ENCODE data around the gene HDAC4.

DNA sequence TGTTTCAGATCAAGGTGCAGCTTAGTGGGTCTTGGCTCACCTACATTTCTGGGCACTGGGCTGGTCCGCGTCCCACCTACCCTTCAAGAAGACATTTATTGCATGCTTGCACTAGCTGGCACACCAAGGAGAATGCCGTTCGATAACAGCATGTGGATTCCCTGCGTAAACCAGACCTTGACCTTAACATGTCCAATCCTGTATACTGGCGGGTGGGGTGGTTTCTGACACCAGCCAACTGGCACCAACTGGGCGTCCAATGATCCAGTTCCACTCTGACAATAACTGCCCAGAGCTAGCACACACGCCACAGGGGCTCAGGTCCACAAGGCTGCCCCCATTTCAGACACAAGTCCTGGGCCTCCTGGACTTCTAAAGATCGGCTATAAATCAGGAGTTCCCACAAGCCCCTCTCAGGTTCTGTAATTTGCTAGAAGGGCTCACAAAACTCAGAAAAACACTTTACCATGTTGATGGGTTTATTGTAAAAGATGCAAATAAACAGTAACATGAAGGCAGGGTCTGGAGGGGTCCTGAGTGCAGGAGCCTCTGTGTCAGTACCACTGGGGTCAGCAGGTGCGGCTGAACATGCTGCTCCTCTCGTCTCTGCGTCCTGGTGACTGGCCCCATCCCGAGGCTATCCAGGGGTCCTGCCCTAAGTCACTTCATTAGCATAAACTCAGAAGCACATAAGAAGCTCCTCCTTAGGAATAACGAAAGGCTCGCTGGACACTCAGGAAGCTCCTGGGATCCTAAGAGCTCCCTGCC lies 161.8 kb downstream of the HDAC4 start:
- TF ChIP-seq, protein P1, sequence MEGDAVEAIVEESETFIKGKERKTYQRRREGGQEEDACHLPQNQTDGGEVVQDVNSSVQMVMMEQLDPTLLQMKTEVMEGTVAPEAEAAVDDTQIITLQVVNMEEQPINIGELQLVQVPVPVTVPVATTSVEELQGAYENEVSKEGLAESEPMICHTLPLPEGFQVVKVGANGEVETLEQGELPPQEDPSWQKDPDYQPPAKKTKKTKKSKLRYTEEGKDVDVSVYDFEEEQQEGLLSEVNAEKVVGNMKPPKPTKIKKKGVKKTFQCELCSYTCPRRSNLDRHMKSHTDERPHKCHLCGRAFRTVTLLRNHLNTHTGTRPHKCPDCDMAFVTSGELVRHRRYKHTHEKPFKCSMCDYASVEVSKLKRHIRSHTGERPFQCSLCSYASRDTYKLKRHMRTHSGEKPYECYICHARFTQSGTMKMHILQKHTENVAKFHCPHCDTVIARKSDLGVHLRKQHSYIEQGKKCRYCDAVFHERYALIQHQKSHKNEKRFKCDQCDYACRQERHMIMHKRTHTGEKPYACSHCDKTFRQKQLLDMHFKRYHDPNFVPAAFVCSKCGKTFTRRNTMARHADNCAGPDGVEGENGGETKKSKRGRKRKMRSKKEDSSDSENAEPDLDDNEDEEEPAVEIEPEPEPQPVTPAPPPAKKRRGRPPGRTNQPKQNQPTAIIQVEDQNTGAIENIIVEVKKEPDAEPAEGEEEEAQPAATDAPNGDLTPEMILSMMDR (IDR thresholded peaks at IDR 0.05): no peak
- no peak for TF ChIP-seq EZH2 (IDR thresholded peaks at IDR 0.05; ENCODE audit: borderline replicate concordance, insufficient read depth, low read depth, low read length, poor library complexity, severe bottlenecking)
